HEK293 (cell line): ENCODE measurements around the gene TMEM179B.

Experiments
- EGR2 ChIP-seq: fragments of 450-650 bp; formaldehyde crosslinking; IDR thresholded peaks from 2 replicates; pipeline ENCODE4 v1.5.1; 2016; ENCODE audit warnings: low read depth, missing biosample characterization, missing genetic modification characterization
- GLIS1 ChIP-seq: fragments of 450-650 bp; formaldehyde crosslinking; IDR thresholded peaks from 2 replicates; pipeline ENCODE4 v1.5.1; 2016; ENCODE audit warnings: missing biosample characterization, missing genetic modification characterization
- HOXC10 ChIP-seq: sonication (generic); formaldehyde crosslinking; IDR thresholded peaks from 2 replicates; pipeline ENCODE4 v1.8.1; 2023; ENCODE audit warnings: mild to moderate bottlenecking, missing genetic modification reagents
- KLF1 ChIP-seq: fragments of 450-650 bp; formaldehyde crosslinking; IDR thresholded peaks from 2 replicates; pipeline ENCODE4 v1.5.1; 2016; ENCODE audit warnings: missing biosample characterization, missing genetic modification characterization
- KLF10 ChIP-seq: fragments of 450-650 bp; IDR thresholded peaks from 2 replicates; pipeline ENCODE4 v1.5.1; 2018; ENCODE audit warnings: missing biosample characterization, mild to moderate bottlenecking, missing genetic modification characterization
- WT1 ChIP-seq: fragments of 450-650 bp; formaldehyde crosslinking; IDR thresholded peaks from 2 replicates; pipeline ENCODE4 v1.5.1; 2016; ENCODE audit warnings: missing biosample characterization, missing genetic modification characterization
- ZBTB20 ChIP-seq: fragments of 450-650 bp; formaldehyde crosslinking; IDR thresholded peaks from 2 replicates; pipeline ENCODE4 v1.5.1; 2016; ENCODE audit warnings: missing biosample characterization, missing genetic modification characterization
- ZFP69B ChIP-seq: fragments of 450-650 bp; formaldehyde crosslinking; IDR thresholded peaks from 2 replicates; pipeline ENCODE4 v1.5.1; 2016; ENCODE audit warnings: missing biosample characterization, missing genetic modification characterization
- ZIC2 ChIP-seq: fragments of 450-650 bp; formaldehyde crosslinking; IDR thresholded peaks from 2 replicates; pipeline ENCODE4 v1.5.1; 2016; ENCODE audit warnings: missing biosample characterization, missing genetic modification characterization
- ZNF10 ChIP-seq: fragments of 450-650 bp; formaldehyde crosslinking; IDR thresholded peaks from 2 replicates; pipeline ENCODE4 v1.5.1; 2017; ENCODE audit warnings: missing biosample characterization, missing genetic modification characterization
- ZNF133 ChIP-seq: fragments of 450-650 bp; formaldehyde crosslinking; IDR thresholded peaks from 2 replicates; pipeline ENCODE4 v1.5.1; 2016; ENCODE audit warnings: missing biosample characterization, missing genetic modification characterization
- ZNF341 ChIP-seq: fragments of 450-650 bp; formaldehyde crosslinking; IDR thresholded peaks from 2 replicates; pipeline ENCODE4; 2016; ENCODE audit warnings: low read depth, missing biosample characterization, missing genetic modification characterization
- ZNF394 ChIP-seq: fragments of 450-650 bp; formaldehyde crosslinking; IDR thresholded peaks from 2 replicates; pipeline ENCODE4 v1.5.1; 2016; ENCODE audit warnings: missing biosample characterization, missing genetic modification characterization, mild to moderate bottlenecking, moderate library complexity, borderline replicate concordance
- ZNF423 ChIP-seq: fragments of 450-650 bp; formaldehyde crosslinking; IDR thresholded peaks from 2 replicates; pipeline ENCODE4 v1.5.1; 2016; ENCODE audit warnings: missing biosample characterization, missing genetic modification characterization
- ZNF529 ChIP-seq: fragments of 450-650 bp; formaldehyde crosslinking; IDR thresholded peaks from 2 replicates; pipeline ENCODE4 v1.5.1; 2017; ENCODE audit warnings: missing genetic modification characterization, missing biosample characterization; ENCODE audit not compliant: insufficient replicate concordance
- TF ChIP-seq, protein P1 (sequence below): fragments of 450-650 bp; formaldehyde crosslinking; IDR thresholded peaks from 2 replicates; pipeline ENCODE4 v1.5.1; 2017; ENCODE audit warnings: missing biosample characterization, missing genetic modification characterization
- TF ChIP-seq, protein P2 (sequence below): fragments of 450-650 bp; formaldehyde crosslinking; IDR thresholded peaks from 2 replicates; pipeline ENCODE4 v1.5.1; 2016; ENCODE audit warnings: missing biosample characterization, missing genetic modification characterization, borderline replicate concordance
- TF ChIP-seq, protein P3 (sequence below): IDR thresholded peaks from 2 replicates; pipeline ENCODE4 v1.6.1; 2011; ENCODE audit warnings: mild to moderate bottlenecking, low read depth, low read length, borderline replicate concordance
- TF ChIP-seq, protein P4 (sequence below): fragments of 450-650 bp; formaldehyde crosslinking; IDR thresholded peaks from 2 replicates; pipeline ENCODE4 v1.5.1; 2016; ENCODE audit warnings: missing biosample characterization, missing genetic modification characterization
- TF ChIP-seq, protein P5 (sequence below): fragments of 450-650 bp; formaldehyde crosslinking; conservative IDR thresholded peaks from 2 replicates; pipeline ENCODE4 v1.5.1; 2016; ENCODE audit warnings: low read depth, missing biosample characterization, missing genetic modification characterization
- TF ChIP-seq, protein P6 (sequence below): fragments of 450-650 bp; formaldehyde crosslinking; IDR thresholded peaks from 2 replicates; pipeline ENCODE4 v1.5.1; 2016; ENCODE audit warnings: missing biosample characterization, missing genetic modification characterization

Gene TMEM179B

DNA sequence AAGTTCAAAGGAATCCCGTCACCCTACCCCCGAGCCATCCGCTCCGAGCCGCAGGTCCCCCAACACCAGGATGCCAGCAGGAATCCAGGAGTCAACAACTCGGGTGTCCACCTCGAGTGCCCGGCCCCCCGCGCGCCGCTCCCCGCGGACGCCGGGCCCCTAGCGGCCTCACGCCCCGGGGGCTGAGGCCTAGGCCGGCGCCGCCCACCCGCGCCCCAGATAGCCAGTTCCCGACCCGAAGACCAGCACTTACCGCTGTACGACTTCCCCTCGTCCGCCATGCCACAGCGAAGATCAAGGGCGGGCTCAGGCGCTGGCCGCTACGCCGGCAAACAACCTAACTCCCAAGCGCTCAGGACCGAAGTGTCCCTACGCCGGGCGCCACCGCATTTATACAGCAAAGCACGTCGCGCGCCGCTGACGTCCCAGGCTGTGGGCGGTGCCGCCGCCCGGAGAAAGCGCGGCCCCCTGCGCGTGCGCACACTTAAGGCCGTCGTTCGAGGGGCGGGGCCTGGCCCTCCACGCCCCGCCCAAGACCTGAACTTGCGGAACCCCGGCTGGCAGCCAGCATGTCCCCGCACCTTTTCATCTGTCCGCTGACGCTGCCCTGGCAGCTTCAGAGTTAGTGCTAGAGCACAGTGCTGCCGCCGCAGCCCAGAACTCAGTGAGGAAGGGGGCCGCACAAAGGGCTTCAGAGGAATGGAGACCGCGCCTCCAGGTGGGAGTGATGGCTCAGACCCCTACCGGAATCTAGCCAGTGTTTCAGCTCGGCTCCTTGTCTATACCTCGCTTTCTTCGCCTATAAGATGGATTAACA lies 18.1 kb downstream of the TMEM179B start, which contains the start of gene NXF1 (continued):
- TF ChIP-seq, protein P1, sequence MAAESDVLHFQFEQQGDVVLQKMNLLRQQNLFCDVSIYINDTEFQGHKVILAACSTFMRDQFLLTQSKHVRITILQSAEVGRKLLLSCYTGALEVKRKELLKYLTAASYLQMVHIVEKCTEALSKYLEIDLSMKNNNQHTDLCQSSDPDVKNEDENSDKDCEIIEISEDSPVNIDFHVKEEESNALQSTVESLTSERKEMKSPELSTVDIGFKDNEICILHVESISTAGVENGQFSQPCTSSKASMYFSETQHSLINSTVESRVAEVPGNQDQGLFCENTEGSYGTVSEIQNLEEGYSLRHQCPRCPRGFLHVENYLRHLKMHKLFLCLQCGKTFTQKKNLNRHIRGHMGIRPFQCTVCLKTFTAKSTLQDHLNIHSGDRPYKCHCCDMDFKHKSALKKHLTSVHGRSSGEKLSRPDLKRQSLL (tag by site-specific recombination): peak; percentile 28; the same call in 1 of the 2 replicates
- TF ChIP-seq, protein P2, sequence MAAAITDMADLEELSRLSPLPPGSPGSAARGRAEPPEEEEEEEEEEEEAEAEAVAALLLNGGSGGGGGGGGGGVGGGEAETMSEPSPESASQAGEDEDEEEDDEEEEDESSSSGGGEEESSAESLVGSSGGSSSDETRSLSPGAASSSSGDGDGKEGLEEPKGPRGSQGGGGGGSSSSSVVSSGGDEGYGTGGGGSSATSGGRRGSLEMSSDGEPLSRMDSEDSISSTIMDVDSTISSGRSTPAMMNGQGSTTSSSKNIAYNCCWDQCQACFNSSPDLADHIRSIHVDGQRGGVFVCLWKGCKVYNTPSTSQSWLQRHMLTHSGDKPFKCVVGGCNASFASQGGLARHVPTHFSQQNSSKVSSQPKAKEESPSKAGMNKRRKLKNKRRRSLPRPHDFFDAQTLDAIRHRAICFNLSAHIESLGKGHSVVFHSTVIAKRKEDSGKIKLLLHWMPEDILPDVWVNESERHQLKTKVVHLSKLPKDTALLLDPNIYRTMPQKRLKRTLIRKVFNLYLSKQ (tag by site-specific recombination): no peak
- peak; percentile 31; the same call in 1 of the 2 replicates for TF ChIP-seq ZIC2 (tag by site-specific recombination)
- peak; percentile 44; the same call in 1 of the 2 replicates for TF ChIP-seq ZBTB20 (tag by site-specific recombination)
- peak; percentile 55; the same call in 1 of the 2 replicates for TF ChIP-seq KLF1 (tag by site-specific recombination)
- peak; percentile 28; the same call in 1 of the 2 replicates for TF ChIP-seq ZNF394 (tag by site-specific recombination)
- peak; percentile 52; the same call in 1 of the 2 replicates for TF ChIP-seq GLIS1 (tag by site-specific recombination)
- no peak for TF ChIP-seq ZNF133 (tag by site-specific recombination)
- TF ChIP-seq EGR2 (tag by site-specific recombination): 0 out of 2 replicates have a peak, but pooled peaks have one; percentile 40
- no peak for TF ChIP-seq WT1 (tag by site-specific recombination)
- peak; percentile 30; the same call in 1 of the 2 replicates for TF ChIP-seq KLF10
- 0 out of 2 replicates have a peak, but pooled peaks have one; percentile 65 for TF ChIP-seq HOXC10 (CRISPR knock-in tag)
- TF ChIP-seq, protein P3, sequence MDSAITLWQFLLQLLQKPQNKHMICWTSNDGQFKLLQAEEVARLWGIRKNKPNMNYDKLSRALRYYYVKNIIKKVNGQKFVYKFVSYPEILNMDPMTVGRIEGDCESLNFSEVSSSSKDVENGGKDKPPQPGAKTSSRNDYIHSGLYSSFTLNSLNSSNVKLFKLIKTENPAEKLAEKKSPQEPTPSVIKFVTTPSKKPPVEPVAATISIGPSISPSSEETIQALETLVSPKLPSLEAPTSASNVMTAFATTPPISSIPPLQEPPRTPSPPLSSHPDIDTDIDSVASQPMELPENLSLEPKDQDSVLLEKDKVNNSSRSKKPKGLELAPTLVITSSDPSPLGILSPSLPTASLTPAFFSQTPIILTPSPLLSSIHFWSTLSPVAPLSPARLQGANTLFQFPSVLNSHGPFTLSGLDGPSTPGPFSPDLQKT: no peak
- no peak for TF ChIP-seq ZNF10 (tag by site-specific recombination)
- TF ChIP-seq, protein P4, sequence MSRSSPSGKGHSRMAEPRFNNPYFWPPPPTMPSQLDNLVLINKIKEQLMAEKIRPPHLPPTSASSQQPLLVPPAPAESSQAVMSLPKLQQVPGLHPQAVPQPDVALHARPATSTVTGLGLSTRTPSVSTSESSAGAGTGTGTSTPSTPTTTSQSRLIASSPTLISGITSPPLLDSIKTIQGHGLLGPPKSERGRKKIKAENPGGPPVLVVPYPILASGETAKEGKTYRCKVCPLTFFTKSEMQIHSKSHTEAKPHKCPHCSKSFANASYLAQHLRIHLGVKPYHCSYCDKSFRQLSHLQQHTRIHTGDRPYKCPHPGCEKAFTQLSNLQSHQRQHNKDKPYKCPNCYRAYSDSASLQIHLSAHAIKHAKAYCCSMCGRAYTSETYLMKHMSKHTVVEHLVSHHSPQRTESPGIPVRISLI: no peak
- TF ChIP-seq ZNF341: no peak
- TF ChIP-seq ZFP69B: no peak
- no peak for TF ChIP-seq ZNF529 (tag by site-specific recombination)
- TF ChIP-seq ZNF423 (tag by site-specific recombination): no peak
- TF ChIP-seq, protein P5, sequence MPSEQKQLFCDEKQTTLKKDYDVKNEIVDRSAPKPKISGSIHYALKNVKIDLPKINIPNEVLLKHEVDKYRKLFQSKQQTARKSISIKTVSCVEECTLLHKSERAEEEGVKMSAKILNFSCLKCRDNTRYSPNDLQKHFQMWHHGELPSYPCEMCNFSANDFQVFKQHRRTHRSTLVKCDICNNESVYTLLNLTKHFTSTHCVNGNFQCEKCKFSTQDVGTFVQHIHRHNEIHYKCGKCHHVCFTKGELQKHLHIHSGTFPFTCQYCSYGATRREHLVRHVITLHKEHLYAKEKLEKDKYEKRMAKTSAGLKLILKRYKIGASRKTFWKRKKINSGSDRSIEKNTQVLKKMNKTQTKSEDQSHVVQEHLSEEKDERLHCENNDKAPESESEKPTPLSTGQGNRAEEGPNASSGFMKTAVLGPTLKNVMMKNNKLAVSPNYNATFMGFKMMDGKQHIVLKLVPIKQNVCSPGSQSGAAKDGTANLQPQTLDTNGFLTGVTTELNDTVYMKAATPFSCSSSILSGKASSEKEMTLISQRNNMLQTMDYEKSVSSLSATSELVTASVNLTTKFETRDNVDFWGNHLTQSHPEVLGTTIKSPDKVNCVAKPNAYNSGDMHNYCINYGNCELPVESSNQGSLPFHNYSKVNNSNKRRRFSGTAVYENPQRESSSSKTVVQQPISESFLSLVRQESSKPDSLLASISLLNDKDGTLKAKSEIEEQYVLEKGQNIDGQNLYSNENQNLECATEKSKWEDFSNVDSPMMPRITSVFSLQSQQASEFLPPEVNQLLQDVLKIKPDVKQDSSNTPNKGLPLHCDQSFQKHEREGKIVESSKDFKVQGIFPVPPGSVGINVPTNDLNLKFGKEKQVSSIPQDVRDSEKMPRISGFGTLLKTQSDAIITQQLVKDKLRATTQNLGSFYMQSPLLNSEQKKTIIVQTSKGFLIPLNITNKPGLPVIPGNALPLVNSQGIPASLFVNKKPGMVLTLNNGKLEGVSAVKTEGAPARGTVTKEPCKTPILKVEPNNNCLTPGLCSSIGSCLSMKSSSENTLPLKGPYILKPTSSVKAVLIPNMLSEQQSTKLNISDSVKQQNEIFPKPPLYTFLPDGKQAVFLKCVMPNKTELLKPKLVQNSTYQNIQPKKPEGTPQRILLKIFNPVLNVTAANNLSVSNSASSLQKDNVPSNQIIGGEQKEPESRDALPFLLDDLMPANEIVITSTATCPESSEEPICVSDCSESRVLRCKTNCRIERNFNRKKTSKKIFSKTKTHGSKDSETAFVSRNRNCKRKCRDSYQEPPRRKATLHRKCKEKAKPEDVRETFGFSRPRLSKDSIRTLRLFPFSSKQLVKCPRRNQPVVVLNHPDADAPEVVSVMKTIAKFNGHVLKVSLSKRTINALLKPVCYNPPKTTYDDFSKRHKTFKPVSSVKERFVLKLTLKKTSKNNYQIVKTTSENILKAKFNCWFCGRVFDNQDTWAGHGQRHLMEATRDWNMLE: no peak
- TF ChIP-seq, protein P6, sequence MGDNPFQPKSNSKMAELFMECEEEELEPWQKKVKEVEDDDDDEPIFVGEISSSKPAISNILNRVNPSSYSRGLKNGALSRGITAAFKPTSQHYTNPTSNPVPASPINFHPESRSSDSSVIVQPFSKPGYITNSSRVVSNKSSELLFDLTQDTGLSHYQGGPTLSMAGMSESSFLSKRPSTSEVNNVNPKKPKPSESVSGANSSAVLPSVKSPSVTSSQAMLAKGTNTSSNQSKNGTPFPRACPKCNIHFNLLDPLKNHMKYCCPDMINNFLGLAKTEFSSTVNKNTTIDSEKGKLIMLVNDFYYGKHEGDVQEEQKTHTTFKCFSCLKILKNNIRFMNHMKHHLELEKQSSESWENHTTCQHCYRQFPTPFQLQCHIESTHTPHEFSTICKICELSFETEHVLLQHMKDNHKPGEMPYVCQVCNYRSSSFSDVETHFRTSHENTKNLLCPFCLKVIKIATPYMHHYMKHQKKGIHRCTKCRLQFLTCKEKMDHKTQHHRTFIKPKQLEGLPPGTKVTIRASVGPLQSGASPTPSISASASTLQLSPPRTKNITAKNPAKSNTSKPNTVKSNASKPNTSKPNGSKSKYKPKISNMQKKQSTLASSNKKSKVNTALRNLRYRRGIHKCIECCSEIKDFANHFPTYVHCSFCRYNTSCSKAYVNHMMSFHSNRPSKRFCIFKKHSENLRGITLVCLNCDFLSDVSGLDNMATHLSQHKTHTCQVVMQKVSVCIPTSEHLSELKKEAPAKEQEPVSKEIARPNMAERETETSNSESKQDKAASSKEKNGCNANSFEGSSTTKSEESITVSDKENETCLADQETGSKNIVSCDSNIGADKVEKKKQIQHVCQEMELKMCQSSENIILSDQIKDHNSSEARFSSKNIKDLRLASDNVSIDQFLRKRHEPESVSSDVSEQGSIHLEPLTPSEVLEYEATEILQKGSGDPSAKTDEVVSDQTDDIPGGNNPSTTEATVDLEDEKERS (tag by site-specific recombination): no peak
